Tibial nerve (tissue), 4 donors: ENCODE measurements around the gene RAB1A.

Source experiments
- CTCF ChIP-seq, 5 experiments: fragments of 200-600 bp in 3 of 5; fragments of 450-650 bp in 2 of 5; sonication (generic) in 3 of 5; IDR thresholded peaks; one replicate each; pipeline ENCODE4 v1.5.1; 2016 to 2019; ENCODE audit warnings: antibody characterized with exemption in 5 of 5, mild to moderate bottlenecking in 3 of 5, moderate library complexity in 2 of 5
- EP300 ChIP-seq, 2 donors: sonication (generic); formaldehyde crosslinking; IDR thresholded peaks; one replicate each; pipeline ENCODE4 v1.6.1; 2017; ENCODE audit warnings: antibody characterized with exemption in 2 of 2, mild to moderate bottlenecking in 1 of 2
- POLR2A ChIP-seq, 2 donors: fragments of 450-650 bp; IDR thresholded peaks; one replicate each; pipeline ENCODE4 v1.6.1; 2017; ENCODE audit warnings: antibody characterized with exemption in 2 of 2, mild to moderate bottlenecking in 2 of 2, moderate library complexity in 2 of 2

GRCh38 chr2:65039640-65040039 lies 90.3 kb downstream of the RAB1A start:
- TF ChIP-seq CTCF (IDR thresholded peaks at IDR 0.05) (no peak), EP300 (IDR thresholded peaks at IDR 0.05) (no peak), POLR2A (IDR thresholded peaks at IDR 0.05) (no peak)
